Measurements from ENCODE around the gene EPS8L2.

Gene EPS8L2

DNA sequence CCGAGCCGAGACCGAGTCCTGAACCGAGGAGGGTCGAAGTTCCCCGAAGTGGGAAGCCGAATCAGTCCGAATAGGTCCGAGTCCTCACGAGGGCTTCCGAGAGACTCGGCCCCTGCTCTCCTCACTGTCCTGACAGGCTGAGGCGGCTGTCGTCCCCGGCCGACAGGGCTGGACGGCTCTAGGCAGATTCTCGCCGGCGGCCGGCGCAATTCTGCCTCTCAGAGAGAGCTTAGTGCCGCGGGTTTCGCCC, 10.8 kb upstream of the EPS8L2 start:
- ChIA-PET POLR2A (interaction anchor here (0.5 to 3.9 kb wide), 13 partner anchors 9 to 166 kb away, joined by 3 to 19 read pairs (median 5); partner anchors contain the start of gene CEND1), CTCF (interaction anchor here (0.6 to 3.6 kb wide), 6 partner anchors 12 to 95 kb away, joined by 3 to 28 read pairs (median 4); no protein-coding TSS in a partner anchor)
- H3K36me3 ChIP-seq (ENCODE audit: control insufficient read depth in 2 of 2, insufficient read depth in 1 of 2, low read length in 2 of 2) = peaks cover 0 to 30% of the 10 kb centered on the region in 2 experiments; a peak in 1 of 3 replicates
- TF ChIP-seq ZNF510 (tag by site-specific recombination; IDR thresholded peaks at IDR 0.05; ENCODE audit: insufficient replicate concordance) (no peak), SP7 (tag by site-specific recombination; IDR thresholded peaks at IDR 0.05) (no peak), ZNF335 (tag by site-specific recombination; conservative IDR thresholded peaks at IDR 0.05) (peak; percentile 41; the same call in 1 of the 2 replicates)
- TF ChIP-seq, protein P1, sequence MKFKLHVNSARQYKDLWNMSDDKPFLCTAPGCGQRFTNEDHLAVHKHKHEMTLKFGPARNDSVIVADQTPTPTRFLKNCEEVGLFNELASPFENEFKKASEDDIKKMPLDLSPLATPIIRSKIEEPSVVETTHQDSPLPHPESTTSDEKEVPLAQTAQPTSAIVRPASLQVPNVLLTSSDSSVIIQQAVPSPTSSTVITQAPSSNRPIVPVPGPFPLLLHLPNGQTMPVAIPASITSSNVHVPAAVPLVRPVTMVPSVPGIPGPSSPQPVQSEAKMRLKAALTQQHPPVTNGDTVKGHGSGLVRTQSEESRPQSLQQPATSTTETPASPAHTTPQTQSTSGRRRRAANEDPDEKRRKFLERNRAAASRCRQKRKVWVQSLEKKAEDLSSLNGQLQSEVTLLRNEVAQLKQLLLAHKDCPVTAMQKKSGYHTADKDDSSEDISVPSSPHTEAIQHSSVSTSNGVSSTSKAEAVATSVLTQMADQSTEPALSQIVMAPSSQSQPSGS (tag by site-specific recombination; IDR thresholded peaks at IDR 0.05; ENCODE audit: low read depth) = no peak
- H3K4me3 ChIP-seq (ENCODE audit: low read depth, low read length) = peak overlapping the region; percentile 89
- H3K27ac ChIP-seq (ENCODE audit: extremely low read depth, low read depth, low read length) = peak overlapping the region; percentile 97
- no peaks in the 10 kb centered on the region for H3K9me3 ChIP-seq (ENCODE audit: control insufficient read depth, insufficient read depth, low read depth, low read length)
- H3K4me1 ChIP-seq (ENCODE audit: control insufficient read depth, insufficient read depth, low read length) = no peaks in the 10 kb centered on the region

DNA sequence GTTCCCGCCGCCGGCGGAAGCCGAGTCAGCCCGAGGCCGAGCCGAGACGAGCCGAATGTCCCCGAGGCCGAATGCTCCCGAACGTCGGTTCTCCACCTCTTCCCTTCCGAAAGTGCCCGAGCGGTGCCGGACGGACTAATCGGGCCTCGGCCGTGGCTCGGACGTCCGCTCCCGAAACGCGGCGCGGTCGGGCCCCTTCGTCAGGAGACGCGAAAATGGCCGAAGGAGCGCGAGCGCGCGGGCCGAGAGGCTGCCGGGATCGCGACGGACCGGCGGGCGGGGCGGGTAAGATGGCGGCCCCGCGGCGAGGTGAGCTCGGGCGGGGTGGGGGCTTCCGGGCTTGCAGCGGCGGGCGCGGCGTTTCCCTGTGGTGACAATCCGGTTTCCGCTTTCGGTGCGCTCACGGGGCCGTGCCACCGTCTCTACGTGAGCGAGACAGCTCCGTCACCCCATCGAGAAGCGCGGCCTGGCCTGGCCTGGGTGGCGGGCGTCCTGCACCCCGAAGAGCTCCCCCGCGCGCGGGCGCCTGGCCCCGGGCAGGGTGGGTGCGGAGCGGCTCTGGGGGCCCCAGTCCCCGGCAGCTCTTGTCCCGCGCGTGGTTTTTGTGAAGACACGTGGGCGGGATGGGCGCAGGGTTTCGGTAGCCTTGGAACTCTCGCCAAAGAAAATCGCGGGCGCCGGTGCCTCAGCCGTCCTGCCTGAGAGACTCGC, 10.3 kb upstream of the EPS8L2 start, which contains the start of gene TMEM80:
Gene TMEM80, plus strand, starts transcription at position 279 of the 711 bp plus-strand sequence. Its CDS starts 12 bp downstream, at position 291.
- H3K27ac ChIP-seq (ENCODE audit: extremely low read depth, low read depth, low read length) = peak within 1 kb of the TSS; percentile 97
- POLR2A ChIA-PET = interaction anchor here (0.6 to 3.9 kb wide), 13 partner anchors 9 to 166 kb away, joined by 3 to 19 read pairs (median 5); partner anchors contain the start of genes CEND1 and IRF7
- H3K9me3 ChIP-seq (ENCODE audit: control insufficient read depth, insufficient read depth, low read depth, low read length) = no peaks in the 10 kb centered on the region
- H3K36me3 ChIP-seq (ENCODE audit: control insufficient read depth in 2 of 2, insufficient read depth in 1 of 2, low read length in 2 of 2) = peaks cover 0 to 30% of the 10 kb centered on the region in 2 experiments; a peak in 1 of 3 replicates
- CTCF ChIA-PET = interaction anchor here (0.6 to 3.6 kb wide), 6 partner anchors 11 to 96 kb away, joined by 3 to 28 read pairs (median 4); no protein-coding TSS in a partner anchor
- peak within 1 kb of the TSS; percentile 89 for H3K4me3 ChIP-seq (ENCODE audit: low read depth, low read length)
- no peaks in the 10 kb centered on the region for H3K4me1 ChIP-seq (ENCODE audit: control insufficient read depth, insufficient read depth, low read length)
- TF ChIP-seq, protein P2, sequence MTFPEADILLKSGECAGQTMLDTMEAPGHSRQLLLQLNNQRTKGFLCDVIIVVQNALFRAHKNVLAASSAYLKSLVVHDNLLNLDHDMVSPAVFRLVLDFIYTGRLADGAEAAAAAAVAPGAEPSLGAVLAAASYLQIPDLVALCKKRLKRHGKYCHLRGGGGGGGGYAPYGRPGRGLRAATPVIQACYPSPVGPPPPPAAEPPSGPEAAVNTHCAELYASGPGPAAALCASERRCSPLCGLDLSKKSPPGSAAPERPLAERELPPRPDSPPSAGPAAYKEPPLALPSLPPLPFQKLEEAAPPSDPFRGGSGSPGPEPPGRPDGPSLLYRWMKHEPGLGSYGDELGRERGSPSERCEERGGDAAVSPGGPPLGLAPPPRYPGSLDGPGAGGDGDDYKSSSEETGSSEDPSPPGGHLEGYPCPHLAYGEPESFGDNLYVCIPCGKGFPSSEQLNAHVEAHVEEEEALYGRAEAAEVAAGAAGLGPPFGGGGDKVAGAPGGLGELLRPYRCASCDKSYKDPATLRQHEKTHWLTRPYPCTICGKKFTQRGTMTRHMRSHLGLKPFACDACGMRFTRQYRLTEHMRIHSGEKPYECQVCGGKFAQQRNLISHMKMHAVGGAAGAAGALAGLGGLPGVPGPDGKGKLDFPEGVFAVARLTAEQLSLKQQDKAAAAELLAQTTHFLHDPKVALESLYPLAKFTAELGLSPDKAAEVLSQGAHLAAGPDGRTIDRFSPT (tag by site-specific recombination; IDR thresholded peaks at IDR 0.05) = no peak
- TF ChIP-seq ZBTB20 (tag by site-specific recombination; IDR thresholded peaks at IDR 0.05) (peak; percentile 63), KLF10 (tag by site-specific recombination; IDR thresholded peaks at IDR 0.05) (0 out of 2 replicates have a peak, but pooled peaks have one; percentile 12), REPIN1 (tag by site-specific recombination; IDR thresholded peaks at IDR 0.05; ENCODE audit: low read depth) (no peak), ZXDB (tag by site-specific recombination; IDR thresholded peaks at IDR 0.05) (peak; percentile 13; the same call in 1 of the 2 replicates), ZBTB17 (tag by site-specific recombination; IDR thresholded peaks at IDR 0.05) (0 out of 2 replicates have a peak, but pooled peaks have one; percentile 79), ZNF175 (tag by site-specific recombination; IDR thresholded peaks at IDR 0.05) (no peak), ZNF561 (tag by site-specific recombination; IDR thresholded peaks at IDR 0.05; ENCODE audit: borderline replicate concordance) (peak; percentile 41; the same call in 1 of the 2 replicates), ZSCAN30 (tag by site-specific recombination; IDR thresholded peaks at IDR 0.05) (0 out of 2 replicates have a peak, but pooled peaks have one; percentile 45), ZNF76 (tag by site-specific recombination; IDR thresholded peaks at IDR 0.05; ENCODE audit: borderline replicate concordance, low read depth) (peak; percentile 60; the same call in 1 of the 2 replicates)
- TF ChIP-seq, protein P3, sequence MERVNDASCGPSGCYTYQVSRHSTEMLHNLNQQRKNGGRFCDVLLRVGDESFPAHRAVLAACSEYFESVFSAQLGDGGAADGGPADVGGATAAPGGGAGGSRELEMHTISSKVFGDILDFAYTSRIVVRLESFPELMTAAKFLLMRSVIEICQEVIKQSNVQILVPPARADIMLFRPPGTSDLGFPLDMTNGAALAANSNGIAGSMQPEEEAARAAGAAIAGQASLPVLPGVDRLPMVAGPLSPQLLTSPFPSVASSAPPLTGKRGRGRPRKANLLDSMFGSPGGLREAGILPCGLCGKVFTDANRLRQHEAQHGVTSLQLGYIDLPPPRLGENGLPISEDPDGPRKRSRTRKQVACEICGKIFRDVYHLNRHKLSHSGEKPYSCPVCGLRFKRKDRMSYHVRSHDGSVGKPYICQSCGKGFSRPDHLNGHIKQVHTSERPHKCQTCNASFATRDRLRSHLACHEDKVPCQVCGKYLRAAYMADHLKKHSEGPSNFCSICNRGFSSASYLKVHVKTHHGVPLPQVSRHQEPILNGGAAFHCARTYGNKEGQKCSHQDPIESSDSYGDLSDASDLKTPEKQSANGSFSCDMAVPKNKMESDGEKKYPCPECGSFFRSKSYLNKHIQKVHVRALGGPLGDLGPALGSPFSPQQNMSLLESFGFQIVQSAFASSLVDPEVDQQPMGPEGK (tag by site-specific recombination; IDR thresholded peaks at IDR 0.05) = peak; percentile 71
- TF ChIP-seq, protein P4, sequence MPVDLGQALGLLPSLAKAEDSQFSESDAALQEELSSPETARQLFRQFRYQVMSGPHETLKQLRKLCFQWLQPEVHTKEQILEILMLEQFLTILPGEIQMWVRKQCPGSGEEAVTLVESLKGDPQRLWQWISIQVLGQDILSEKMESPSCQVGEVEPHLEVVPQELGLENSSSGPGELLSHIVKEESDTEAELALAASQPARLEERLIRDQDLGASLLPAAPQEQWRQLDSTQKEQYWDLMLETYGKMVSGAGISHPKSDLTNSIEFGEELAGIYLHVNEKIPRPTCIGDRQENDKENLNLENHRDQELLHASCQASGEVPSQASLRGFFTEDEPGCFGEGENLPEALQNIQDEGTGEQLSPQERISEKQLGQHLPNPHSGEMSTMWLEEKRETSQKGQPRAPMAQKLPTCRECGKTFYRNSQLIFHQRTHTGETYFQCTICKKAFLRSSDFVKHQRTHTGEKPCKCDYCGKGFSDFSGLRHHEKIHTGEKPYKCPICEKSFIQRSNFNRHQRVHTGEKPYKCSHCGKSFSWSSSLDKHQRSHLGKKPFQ (tag by site-specific recombination; IDR thresholded peaks at IDR 0.05) = no peak
- TF ChIP-seq, protein P5, sequence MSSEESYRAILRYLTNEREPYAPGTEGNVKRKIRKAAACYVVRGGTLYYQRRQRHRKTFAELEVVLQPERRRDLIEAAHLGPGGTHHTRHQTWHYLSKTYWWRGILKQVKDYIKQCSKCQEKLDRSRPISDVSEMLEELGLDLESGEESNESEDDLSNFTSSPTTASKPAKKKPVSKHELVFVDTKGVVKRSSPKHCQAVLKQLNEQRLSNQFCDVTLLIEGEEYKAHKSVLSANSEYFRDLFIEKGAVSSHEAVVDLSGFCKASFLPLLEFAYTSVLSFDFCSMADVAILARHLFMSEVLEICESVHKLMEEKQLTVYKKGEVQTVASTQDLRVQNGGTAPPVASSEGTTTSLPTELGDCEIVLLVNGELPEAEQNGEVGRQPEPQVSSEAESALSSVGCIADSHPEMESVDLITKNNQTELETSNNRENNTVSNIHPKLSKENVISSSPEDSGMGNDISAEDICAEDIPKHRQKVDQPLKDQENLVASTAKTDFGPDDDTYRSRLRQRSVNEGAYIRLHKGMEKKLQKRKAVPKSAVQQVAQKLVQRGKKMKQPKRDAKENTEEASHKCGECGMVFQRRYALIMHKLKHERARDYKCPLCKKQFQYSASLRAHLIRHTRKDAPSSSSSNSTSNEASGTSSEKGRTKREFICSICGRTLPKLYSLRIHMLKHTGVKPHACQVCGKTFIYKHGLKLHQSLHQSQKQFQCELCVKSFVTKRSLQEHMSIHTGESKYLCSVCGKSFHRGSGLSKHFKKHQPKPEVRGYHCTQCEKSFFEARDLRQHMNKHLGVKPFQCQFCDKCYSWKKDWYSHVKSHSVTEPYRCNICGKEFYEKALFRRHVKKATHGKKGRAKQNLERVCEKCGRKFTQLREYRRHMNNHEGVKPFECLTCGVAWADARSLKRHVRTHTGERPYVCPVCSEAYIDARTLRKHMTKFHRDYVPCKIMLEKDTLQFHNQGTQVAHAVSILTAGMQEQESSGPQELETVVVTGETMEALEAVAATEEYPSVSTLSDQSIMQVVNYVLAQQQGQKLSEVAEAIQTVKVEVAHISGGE (tag by site-specific recombination; conservative IDR thresholded peaks at IDR 0.05; ENCODE audit: low read depth) = peak; percentile 76
- TF ChIP-seq, protein P6, sequence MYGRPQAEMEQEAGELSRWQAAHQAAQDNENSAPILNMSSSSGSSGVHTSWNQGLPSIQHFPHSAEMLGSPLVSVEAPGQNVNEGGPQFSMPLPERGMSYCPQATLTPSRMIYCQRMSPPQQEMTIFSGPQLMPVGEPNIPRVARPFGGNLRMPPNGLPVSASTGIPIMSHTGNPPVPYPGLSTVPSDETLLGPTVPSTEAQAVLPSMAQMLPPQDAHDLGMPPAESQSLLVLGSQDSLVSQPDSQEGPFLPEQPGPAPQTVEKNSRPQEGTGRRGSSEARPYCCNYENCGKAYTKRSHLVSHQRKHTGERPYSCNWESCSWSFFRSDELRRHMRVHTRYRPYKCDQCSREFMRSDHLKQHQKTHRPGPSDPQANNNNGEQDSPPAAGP (tag by site-specific recombination; IDR thresholded peaks at IDR 0.05) = peak; percentile 73; the same call in 1 of the 2 replicates
- TF ChIP-seq, protein P7, sequence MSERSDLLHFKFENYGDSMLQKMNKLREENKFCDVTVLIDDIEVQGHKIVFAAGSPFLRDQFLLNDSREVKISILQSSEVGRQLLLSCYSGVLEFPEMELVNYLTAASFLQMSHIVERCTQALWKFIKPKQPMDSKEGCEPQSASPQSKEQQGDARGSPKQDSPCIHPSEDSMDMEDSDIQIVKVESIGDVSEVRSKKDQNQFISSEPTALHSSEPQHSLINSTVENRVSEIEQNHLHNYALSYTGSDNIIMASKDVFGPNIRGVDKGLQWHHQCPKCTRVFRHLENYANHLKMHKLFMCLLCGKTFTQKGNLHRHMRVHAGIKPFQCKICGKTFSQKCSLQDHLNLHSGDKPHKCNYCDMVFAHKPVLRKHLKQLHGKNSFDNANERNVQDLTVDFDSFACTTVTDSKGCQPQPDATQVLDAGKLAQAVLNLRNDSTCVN (tag by site-specific recombination; optimal IDR thresholded peaks at IDR 0.05) = peak; percentile 94
